Prostate gland (tissue), 2 donors: ENCODE measurements around the gene LAMA4. TPM values are rescaled to one million over a fixed set of nuclear protein-coding genes. Genes with fewer than 3 reads are reported as not detected.

Experiments
- DNase-seq: peaks from one replicate; pipeline ENCODE4 v3.0.0-alpha.2; 2019; ENCODE audit warnings: low spot score
- H3K27ac ChIP-seq, 2 donors: fragments of 200-600 bp; sonication (generic); 2 replicates each; pipeline ENCODE4 v1.5.1; 2017 to 2019
- H3K27me3 ChIP-seq: fragments of 200-600 bp; sonication (generic); replicated peaks from 2 replicates; pipeline ENCODE4 v1.5.1; 2019; ENCODE audit not compliant: insufficient read depth
- H3K36me3 ChIP-seq, 2 donors: fragments of 200-600 bp; sonication (generic); 1 replicate in 1 of 2; 2 replicates in 1 of 2; pipeline versions ENCODE4 v1.5.1 to v1.8.1; 2017 to 2019
- H3K4me1 ChIP-seq: fragments of 200-600 bp; sonication (generic); replicated peaks from 2 replicates; pipeline ENCODE4 v1.5.1; 2019
- H3K4me3 ChIP-seq, 2 donors: fragments of 200-600 bp; sonication (generic); 2 replicates each; pipeline ENCODE4 v1.5.1; 2017 to 2019
- H3K9me3 ChIP-seq: fragments of 200-600 bp; sonication (generic); 2 replicates; pipeline ENCODE4 v1.5.1; 2017
- POLR2A ChIP-seq: fragments of 450-650 bp; IDR thresholded peaks from one replicate; pipeline ENCODE4 v1.6.1; 2016; ENCODE audit warnings: antibody characterized with exemption, mild to moderate bottlenecking
- POLR2AphosphoS5 ChIP-seq: sonication (generic); formaldehyde crosslinking; IDR thresholded peaks from one replicate; pipeline ENCODE4 v1.6.1; 2017; ENCODE audit warnings: antibody characterized with exemption
- WGBS: methylation state at CpG from one replicate; pipeline ENCODE4 v1.1.5; 2018; 5-methylcytosine and 5-hydroxymethylcytosine counted together
- intact Hi-C: fragments of 100-400 bp; cut with DNase I; formaldehyde crosslinking; loops from one replicate; pipeline ENCODE4 v1.14.2; 2022
- small RNA-seq, 2 donors: library from RNA; depleted of rRNA; stranded (forward); fragments of <200 nt; gene quantifications; one replicate each; pipeline ENCODE3, GENCODE V24; 2016
- total RNA-seq, 2 donors: library from RNA; depleted of rRNA; stranded (reverse); fragments of >200 nt; gene quantifications; one replicate each; pipeline ENCODE4 v1.1.0, GENCODE V29; 2016
- TF ChIP-seq, protein P1 (sequence below), 4 experiments: fragments of 200-600 bp in 2 of 4; fragments of 450-650 bp in 2 of 4; sonication (generic) in 2 of 4; IDR thresholded peaks; 1 replicate in 3 of 4; 2 replicates in 1 of 4; pipeline ENCODE4 v1.5.1; 2016 to 2019; ENCODE audit warnings: antibody characterized with exemption in 4 of 4, mild to moderate bottlenecking in 2 of 4, moderate library complexity in 2 of 4

Gene LAMA4
- total RNA-seq, 2 donors from 2014 or later, result 9.6 to 48.3 TPM

- DNase-seq, result no peak
- H3K4me3 ChIP-seq, result no peak overlapping the region
- WGBS, result 53% methylated on average over 3 of the region's 3 CpGs
- intact Hi-C loops, result no loop called here
- no peak overlapping the region for H3K27ac ChIP-seq
- TF ChIP-seq, protein P1, sequence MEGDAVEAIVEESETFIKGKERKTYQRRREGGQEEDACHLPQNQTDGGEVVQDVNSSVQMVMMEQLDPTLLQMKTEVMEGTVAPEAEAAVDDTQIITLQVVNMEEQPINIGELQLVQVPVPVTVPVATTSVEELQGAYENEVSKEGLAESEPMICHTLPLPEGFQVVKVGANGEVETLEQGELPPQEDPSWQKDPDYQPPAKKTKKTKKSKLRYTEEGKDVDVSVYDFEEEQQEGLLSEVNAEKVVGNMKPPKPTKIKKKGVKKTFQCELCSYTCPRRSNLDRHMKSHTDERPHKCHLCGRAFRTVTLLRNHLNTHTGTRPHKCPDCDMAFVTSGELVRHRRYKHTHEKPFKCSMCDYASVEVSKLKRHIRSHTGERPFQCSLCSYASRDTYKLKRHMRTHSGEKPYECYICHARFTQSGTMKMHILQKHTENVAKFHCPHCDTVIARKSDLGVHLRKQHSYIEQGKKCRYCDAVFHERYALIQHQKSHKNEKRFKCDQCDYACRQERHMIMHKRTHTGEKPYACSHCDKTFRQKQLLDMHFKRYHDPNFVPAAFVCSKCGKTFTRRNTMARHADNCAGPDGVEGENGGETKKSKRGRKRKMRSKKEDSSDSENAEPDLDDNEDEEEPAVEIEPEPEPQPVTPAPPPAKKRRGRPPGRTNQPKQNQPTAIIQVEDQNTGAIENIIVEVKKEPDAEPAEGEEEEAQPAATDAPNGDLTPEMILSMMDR (IDR thresholded peaks at IDR 0.05), result no peak
- no peak for TF ChIP-seq POLR2A
- TF ChIP-seq POLR2AphosphoS5, result no peak
- no peaks in the 10 kb centered on the region for H3K9me3 ChIP-seq
- no peaks in the 10 kb centered on the region for H3K36me3 ChIP-seq
- no peaks in the 10 kb centered on the region for H3K4me1 ChIP-seq
- no peaks in the 10 kb centered on the region for H3K27me3 ChIP-seq
Measured at GRCh38 chr6:112066606-112067005, 187.8 kb downstream of the LAMA4 start.

GRCh38 chr6:112065426-112065986, 188.9 kb downstream of the LAMA4 start:
- WGBS, result 77% methylated on average over 6 of the region's 6 CpGs
- Histone ChIP-seq H3K4me3 (no peak overlapping the region), H3K9me3 (no peaks in the 10 kb centered on the region), H3K27me3 (no peaks in the 10 kb centered on the region), H3K4me1 (no peaks in the 10 kb centered on the region), H3K27ac (no peak overlapping the region), H3K36me3 (no peaks in the 10 kb centered on the region)
- DNase-seq, result no peak
- TF ChIP-seq POLR2A (no peak), POLR2AphosphoS5 (no peak)
- TF ChIP-seq, protein P1 (IDR thresholded peaks at IDR 0.05), result no peak
- intact Hi-C loops, result no loop called here

DNA sequence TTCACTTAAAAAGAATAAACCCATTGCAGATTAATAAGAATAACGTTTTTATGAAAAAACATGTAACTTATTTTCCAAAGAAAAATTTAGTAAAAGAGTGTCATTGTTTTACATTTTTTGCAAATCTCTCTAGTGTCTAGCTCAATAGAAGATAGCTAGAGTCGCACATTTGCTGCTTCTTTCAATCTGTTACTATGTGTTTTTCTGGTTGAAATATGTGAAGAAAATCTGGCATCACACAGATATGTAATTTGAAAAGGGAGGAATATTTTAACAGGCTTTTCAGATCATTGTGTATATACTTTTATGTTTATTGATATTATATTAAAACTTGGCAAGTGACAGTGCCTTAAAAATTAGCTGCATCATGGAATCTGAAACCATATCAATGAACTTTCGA, 191.4 kb downstream of the LAMA4 start:
- intact Hi-C loops, result no loop called here
- no peak overlapping the region for H3K27ac ChIP-seq
- H3K9me3 ChIP-seq, result no peaks in the 10 kb centered on the region
- H3K27me3 ChIP-seq, result no peaks in the 10 kb centered on the region
- no peak overlapping the region for H3K4me3 ChIP-seq
- WGBS, result 88% methylated on average over 3 of the region's 3 CpGs
- no peak for DNase-seq
- no peaks in the 10 kb centered on the region for H3K4me1 ChIP-seq
- H3K36me3 ChIP-seq, result no peaks in the 10 kb centered on the region
- TF ChIP-seq POLR2AphosphoS5 (no peak), POLR2A (no peak)
- TF ChIP-seq, protein P1 (IDR thresholded peaks at IDR 0.05), result no peak

DNA sequence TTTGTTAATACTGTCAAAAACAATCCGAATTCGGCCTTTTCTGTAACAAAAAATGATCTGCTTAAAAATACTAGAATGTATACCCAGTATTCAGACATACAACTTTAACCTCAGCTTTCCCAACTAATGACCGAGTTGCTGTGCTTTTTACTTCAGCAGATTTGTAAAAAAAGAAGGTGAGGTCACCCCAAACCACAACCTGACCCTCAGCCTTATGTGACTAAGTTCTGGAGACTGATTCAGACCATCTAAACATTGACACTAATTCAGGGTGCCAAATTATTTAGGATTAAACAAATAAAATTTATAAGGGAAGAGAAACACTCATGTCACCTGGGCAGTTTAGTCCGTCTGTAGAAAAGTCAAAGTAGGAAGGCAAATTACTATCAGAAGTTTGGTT, 192.8 kb downstream of the LAMA4 start:
- DNase-seq, result no peak

More for the DNA sequence above, 192.8 kb downstream of the LAMA4 start:
- WGBS, result 95% methylated on average over 4 of the region's 4 CpGs
- no peaks in the 10 kb centered on the region for H3K4me1 ChIP-seq
- no peaks in the 10 kb centered on the region for H3K36me3 ChIP-seq
- intact Hi-C loops, result no loop called here
- no peaks in the 10 kb centered on the region for H3K27me3 ChIP-seq
- no peaks in the 10 kb centered on the region for H3K9me3 ChIP-seq
- H3K27ac ChIP-seq, result no peak overlapping the region
- TF ChIP-seq, protein P1 (IDR thresholded peaks at IDR 0.05), result no peak
- TF ChIP-seq POLR2AphosphoS5 (no peak), POLR2A (no peak)
- H3K4me3 ChIP-seq, result no peak overlapping the region

Small RNAs within 50 kb of the gene (small RNA-seq; reads per million reads assigned to genes)
- gene RNU6-1226P, result 0 reads per million in 2 donors

Other genes starting within 250 kb of the LAMA4 start
- under 1 TPM in 1 of 2 donors, not detected in 1; 0.62 TPM for gene CCN6, start 200.5 kb downstream of the LAMA4 start, total RNA-seq
- gene TUBE1, start 167.1 kb downstream of the LAMA4 start, total RNA-seq, result 10 to 100 TPM; 20.5 to 36.8 TPM
- gene FAM229B, start 167.0 kb downstream of the LAMA4 start, total RNA-seq, result 10 to 100 TPM; 13.7 to 32.2 TPM
- gene RFPL4B, start 92.8 kb upstream of the LAMA4 start, total RNA-seq, result 1 to 10 TPM in 1 of 2 donors, not detected in 1; 3.1 TPM